22Rv1 (cell line): Measurements from ENCODE around the gene MINDY2.

Experiments used
- CTCF ChIP-seq: fragments of 450-650 bp; IDR thresholded peaks from 2 replicates; pipeline ENCODE4 v1.5.1; 2017; ENCODE audit warnings: mild to moderate bottlenecking
- ZFX ChIP-seq: fragments of 450-650 bp; IDR thresholded peaks from 2 replicates; pipeline ENCODE4 v1.6.1; 2017; ENCODE audit warnings: antibody characterized with exemption, borderline replicate concordance

- no peak for TF ChIP-seq CTCF
- no peak for TF ChIP-seq ZFX
Measured at GRCh38 chr15:58738046-58738707, 32.9 kb upstream of the MINDY2 start.
